NCI-H69 (cell line): Measurements from ENCODE around the gene GBP7.
A peak's percentile ranks its signal among the peaks of the same experiment; 100 is the strongest.

ENCODE experiments used
- DNase-seq: peaks from one replicate; lab custom pipeline; 2025; lab: John Stamatoyannopoulos, UW

The GBP7 gene

DNA sequence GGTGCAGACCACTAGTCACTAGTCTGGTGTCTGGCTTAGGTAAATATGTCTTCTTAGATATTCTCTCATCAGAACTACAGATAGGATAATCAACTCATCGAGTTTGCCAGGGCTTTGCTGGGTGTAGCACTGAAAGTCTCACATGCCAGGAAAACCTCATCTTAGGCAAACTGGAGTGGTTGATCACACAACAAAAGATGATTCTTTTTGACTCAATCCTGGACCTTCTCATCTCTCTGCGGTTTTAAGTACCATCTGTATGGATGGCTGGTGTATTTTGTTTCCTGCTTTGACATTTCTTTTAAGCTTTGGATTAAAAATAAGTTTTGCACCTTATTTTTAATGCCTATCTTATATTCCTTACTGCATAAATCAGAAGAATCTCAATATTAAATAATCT is 61.1 kb downstream of the GBP7 start:
- no peak for DNase-seq

DNA sequence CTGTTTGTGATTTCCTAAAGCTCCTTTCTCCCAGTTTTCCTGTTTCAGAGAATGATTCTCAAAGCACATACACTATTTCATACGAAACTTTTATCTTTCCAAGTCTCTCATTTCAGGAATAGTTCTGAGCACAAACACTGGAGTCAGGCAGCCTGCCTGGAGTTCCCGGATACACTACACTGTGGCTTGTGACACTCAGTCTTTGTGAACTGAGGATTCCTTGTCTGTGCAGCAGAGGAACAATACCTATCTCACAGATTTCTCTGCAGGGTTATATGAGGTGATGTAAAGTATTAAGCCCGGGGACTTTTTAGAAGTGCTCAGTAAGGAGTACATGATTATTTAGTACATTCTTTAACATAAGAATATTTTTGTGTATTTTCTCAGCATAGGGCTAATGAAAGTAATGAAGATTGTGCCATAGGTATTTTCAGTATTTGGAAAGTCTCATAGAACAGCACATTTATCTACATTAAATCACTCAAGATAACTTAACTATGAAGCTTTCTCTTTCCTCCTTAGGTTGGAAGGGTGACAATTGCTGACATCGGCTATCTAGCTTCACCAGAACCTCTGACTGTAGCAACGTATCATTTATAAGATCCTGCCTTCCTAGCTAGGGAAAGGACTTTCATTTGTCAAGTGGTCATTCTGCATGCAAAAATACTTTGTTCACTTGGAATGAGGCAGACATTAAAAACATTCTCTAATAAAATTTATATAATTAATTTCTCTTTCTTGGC is 62.8 kb downstream of the GBP7 start:
- DNase-seq: no peak

- peak; percentile 10 for DNase-seq
Observed at GRCh38 chr1:89104687-89105086, 71.1 kb downstream of the GBP7 start.

GRCh38 chr1:89104147-89104546 is 71.7 kb downstream of the GBP7 start:
- DNase-seq: no peak

DNA sequence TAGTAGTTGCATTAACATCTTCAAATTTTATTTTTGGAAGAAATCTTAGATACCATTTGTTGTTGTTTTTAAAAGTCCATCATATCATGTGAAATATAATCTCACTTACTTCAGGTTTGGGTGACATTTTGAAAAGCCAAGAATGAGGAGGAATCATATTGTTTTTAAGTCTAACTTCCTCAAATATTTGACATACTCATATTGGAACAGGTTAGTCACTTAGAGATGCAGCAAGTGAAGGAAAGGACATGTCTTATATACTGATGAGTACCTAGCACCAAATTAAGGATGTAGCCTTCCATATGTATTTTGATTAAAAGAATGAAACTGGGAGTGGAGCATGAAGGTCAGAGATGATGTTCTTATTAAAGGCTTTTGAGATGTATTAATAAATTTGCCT is 73.8 kb downstream of the GBP7 start:
- no peak for DNase-seq

DNA sequence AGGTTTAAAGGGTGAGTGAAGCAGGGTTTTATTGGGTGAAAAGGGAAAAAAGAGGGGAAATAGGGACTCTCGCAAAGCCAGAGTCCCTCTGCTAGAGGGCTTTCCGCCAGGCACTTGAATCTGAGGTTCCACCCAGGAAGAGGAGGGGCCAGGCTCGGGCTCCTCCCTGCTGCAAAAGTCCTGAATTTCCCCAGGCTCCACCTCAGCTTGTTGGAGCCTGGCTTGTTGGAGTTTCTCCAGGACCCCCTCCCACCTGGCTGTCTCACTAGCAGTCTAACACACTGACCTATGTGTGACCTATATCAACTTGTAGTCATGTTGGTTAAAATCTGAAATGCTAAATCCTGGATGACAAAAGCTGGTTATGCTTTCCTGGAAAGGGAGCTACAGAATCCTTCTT is 75.4 kb downstream of the GBP7 start:
- DNase-seq: no peak

DNA sequence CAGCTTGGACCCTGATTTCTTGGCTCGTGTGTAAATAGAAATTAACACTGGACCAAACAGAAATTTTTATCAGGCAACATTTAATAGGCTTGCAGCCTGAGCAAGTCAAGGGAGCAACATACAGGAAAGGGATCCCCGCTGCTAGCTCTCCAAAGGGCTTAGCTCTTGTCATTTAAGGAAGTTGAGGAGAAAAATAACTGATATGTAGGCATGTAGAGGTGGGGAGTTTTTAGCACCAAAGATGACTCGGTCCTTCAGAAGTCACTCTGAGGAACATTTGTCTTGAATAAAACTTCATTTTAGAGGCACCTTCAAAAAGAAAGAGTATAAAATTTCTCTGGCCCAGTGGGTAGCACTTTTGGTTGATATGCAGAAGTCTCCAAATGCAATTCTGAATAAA is 76.9 kb downstream of the GBP7 start:
- no peak for DNase-seq

DNA sequence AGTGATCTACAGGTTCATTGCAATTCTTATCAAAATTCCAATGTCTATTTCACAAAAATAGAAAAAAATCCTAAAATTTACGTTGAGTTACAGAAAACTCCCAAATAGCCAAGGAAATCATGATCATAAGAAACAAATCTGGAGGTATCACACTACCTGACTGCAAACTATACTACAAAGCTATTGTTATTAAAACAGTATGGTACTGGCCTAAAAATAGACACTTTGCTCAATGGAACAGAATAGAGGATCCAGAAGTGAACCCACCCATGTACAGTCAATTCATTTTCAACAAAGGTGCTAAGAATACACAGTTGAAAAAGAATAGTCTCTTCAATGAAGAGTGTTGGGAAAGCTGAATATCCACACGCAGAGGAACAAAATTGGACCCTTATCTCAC is 80.1 kb downstream of the GBP7 start:
- DNase-seq: no peak

GRCh38 chr1:89089962-89090361 is 85.8 kb downstream of the GBP7 start:
- no peak for DNase-seq

GRCh38 chr1:89088572-89088971 is 87.2 kb downstream of the GBP7 start:
- no peak for DNase-seq

- peak; percentile 58 for DNase-seq
Observed at GRCh38 chr1:89087241-89087640, 88.6 kb downstream of the GBP7 start.

DNA sequence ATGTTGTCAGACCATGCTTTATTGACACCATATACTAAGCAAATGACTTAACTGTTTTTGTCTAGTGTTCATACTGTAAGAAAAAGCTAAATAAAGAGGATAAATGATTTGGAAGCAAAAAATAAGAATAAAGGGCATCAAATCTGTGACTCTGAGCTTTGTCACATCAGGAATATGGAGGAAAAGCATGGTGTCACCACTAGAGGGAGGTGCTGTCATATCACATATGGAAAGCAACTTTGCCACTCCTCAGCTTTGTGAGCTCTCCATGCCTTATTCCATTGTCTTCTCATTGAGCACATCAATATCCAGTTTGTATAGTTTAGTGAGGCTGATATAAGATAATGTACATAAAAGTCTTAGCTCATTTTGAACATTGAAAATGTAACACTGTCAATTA is 90.0 kb downstream of the GBP7 start:
- DNase-seq: peak; percentile 79
